Measurements from ENCODE around the gene IL20RA.
A peak's percentile ranks its signal among the peaks of the same experiment; 100 is the strongest.

Gene IL20RA

DNA sequence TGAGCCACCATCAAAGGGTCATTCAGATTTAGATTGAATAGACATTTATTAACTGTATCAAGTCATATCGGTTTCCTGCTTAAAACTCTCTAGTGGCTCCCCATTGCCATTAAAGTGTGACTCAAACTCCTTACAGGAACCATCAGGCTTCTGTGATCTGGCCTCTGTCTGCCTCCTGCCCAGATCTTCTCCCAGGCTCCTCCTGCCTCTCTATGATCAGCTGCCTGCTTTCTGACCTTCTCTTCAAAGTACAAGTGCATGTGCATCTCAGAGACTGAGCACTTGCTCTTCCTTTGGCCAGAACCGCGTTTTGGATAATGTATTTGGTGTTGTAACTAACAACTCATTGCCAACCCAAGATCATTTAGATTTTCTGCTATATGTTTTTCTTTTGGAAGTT, 52.7 kb downstream of the IL20RA start:
- TF ChIP-seq YY1 (IDR thresholded peaks at IDR 0.05; ENCODE audit: low read depth) (no peak), TAF1 (IDR thresholded peaks at IDR 0.05; ENCODE audit: low read depth) (no peak), EGR1 (IDR thresholded peaks at IDR 0.05) (no peak), MAX (IDR thresholded peaks at IDR 0.05) (no peak), CREB1 (IDR thresholded peaks at IDR 0.05; ENCODE audit: low read depth) (no peak), TCF12 (IDR thresholded peaks at IDR 0.05; ENCODE audit: low read depth) (no peak), ZBTB7A (IDR thresholded peaks at IDR 0.05; ENCODE audit: low read depth) (no peak), FOXM1 (IDR thresholded peaks at IDR 0.05; ENCODE audit: borderline replicate concordance, low read depth) (no peak), USF1 (IDR thresholded peaks at IDR 0.05) (no peak), EP300 (IDR thresholded peaks at IDR 0.05; ENCODE audit: borderline replicate concordance) (no peak), CEBPB (IDR thresholded peaks at IDR 0.05) (no peak), RAD21 (IDR thresholded peaks at IDR 0.05; ENCODE audit: low read depth) (no peak), NFIC (IDR thresholded peaks at IDR 0.05) (no peak), TEAD4 (IDR thresholded peaks at IDR 0.05) (no peak)

GRCh38 chr6:136991646-136992045, 53.1 kb downstream of the IL20RA start:
- no peak for TF ChIP-seq CREB1 (IDR thresholded peaks at IDR 0.05; ENCODE audit: low read depth)
- no peak for TF ChIP-seq REST (IDR thresholded peaks at IDR 0.05; ENCODE audit: low read depth)
- TF ChIP-seq TCF12 (IDR thresholded peaks at IDR 0.05; ENCODE audit: low read depth) = no peak
- TF ChIP-seq CEBPB (IDR thresholded peaks at IDR 0.05) = no peak
- no peak for TF ChIP-seq NFIC (IDR thresholded peaks at IDR 0.05)
- TF ChIP-seq TAF1 (IDR thresholded peaks at IDR 0.05; ENCODE audit: low read depth) = no peak
- TF ChIP-seq EP300 (IDR thresholded peaks at IDR 0.05; ENCODE audit: borderline replicate concordance) = no peak
- no peak for TF ChIP-seq USF1 (IDR thresholded peaks at IDR 0.05)
- TF ChIP-seq YY1 (IDR thresholded peaks at IDR 0.05; ENCODE audit: low read depth) = no peak
- TF ChIP-seq ZBTB7A (IDR thresholded peaks at IDR 0.05; ENCODE audit: low read depth) = no peak
- TF ChIP-seq MAX (IDR thresholded peaks at IDR 0.05) = no peak
- TF ChIP-seq EGR1 (IDR thresholded peaks at IDR 0.05) = no peak
- TF ChIP-seq TEAD4 (IDR thresholded peaks at IDR 0.05) = no peak
- no peak for TF ChIP-seq FOXM1 (IDR thresholded peaks at IDR 0.05; ENCODE audit: borderline replicate concordance, low read depth)

- TF ChIP-seq REST (IDR thresholded peaks at IDR 0.05; ENCODE audit: low read depth) = no peak
- TF ChIP-seq TEAD4 (IDR thresholded peaks at IDR 0.05) = peak; percentile 71
Observed at GRCh38 chr6:136990754-136991153, 54.0 kb downstream of the IL20RA start.

DNA sequence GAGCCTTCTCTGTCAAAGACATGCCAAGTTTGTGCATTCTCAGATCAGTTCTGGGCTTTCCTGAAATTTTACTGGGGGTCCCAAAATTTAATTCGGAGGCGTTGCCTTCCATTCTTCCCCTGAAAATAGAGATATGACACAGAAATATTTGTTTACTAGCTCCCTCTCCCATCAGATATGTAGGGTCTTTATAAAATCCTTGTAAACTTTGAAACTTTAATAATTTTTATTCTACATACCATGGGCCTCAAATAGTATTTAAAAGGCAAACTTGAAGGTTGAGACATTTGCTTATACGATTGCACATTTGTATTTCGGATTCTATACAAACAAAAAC, 54.6 kb downstream of the IL20RA start:
- TF ChIP-seq CEBPB (IDR thresholded peaks at IDR 0.05) (no peak), EP300 (IDR thresholded peaks at IDR 0.05; ENCODE audit: borderline replicate concordance) (no peak), CREB1 (IDR thresholded peaks at IDR 0.05; ENCODE audit: low read depth) (no peak)

GRCh38 chr6:136989571-136990241, 55.1 kb downstream of the IL20RA start:
- TF ChIP-seq MAX (IDR thresholded peaks at IDR 0.05) (peak; percentile 55), NFIC (IDR thresholded peaks at IDR 0.05) (0 out of 2 replicates have a peak, but pooled peaks have one; percentile 14), YY1 (IDR thresholded peaks at IDR 0.05; ENCODE audit: low read depth) (no peak), ZBTB7A (IDR thresholded peaks at IDR 0.05; ENCODE audit: low read depth) (0 out of 2 replicates have a peak, but pooled peaks have one; percentile 67)

DNA sequence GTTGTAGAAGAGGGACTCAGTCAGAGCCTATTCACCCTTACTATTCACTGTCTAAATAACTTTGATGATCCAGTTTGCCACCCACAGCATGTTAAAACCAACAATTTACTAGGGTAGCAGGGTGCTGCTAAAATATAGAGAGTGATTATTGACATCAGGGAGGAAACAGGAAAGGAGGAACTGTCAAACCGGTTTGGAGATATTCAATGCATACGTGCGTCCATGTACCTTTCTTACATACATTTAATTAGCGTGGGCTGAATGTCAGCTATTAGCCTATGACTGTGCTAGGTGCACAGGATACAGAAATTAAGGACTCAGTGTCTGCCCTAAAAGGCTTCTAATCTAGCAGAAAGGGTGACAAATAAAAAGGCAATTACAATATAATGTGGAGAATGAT, 57.2 kb downstream of the IL20RA start:
- TF ChIP-seq FOXM1 (IDR thresholded peaks at IDR 0.05; ENCODE audit: borderline replicate concordance, low read depth) (no peak), MAX (IDR thresholded peaks at IDR 0.05) (no peak)

Data from Ishikawa (cell line).